Gastroesophageal sphincter (tissue), 3 donors: ENCODE data around the gene GFPT2.

ENCODE experiments used
- CTCF ChIP-seq, 4 experiments: fragments of 200-600 bp in 2 of 4; fragments of 450-650 bp in 2 of 4; sonication (generic) in 1 of 4; IDR thresholded peaks; one replicate each; pipeline ENCODE4 v1.5.1; 2017 to 2019; ENCODE audit warnings: antibody characterized with exemption in 4 of 4, mild to moderate bottlenecking in 2 of 4, moderate library complexity in 2 of 4
- POLR2AphosphoS5 ChIP-seq: sonication (generic); formaldehyde crosslinking; IDR thresholded peaks from one replicate; pipeline ENCODE4 v1.6.1; 2017; ENCODE audit warnings: antibody characterized with exemption

DNA sequence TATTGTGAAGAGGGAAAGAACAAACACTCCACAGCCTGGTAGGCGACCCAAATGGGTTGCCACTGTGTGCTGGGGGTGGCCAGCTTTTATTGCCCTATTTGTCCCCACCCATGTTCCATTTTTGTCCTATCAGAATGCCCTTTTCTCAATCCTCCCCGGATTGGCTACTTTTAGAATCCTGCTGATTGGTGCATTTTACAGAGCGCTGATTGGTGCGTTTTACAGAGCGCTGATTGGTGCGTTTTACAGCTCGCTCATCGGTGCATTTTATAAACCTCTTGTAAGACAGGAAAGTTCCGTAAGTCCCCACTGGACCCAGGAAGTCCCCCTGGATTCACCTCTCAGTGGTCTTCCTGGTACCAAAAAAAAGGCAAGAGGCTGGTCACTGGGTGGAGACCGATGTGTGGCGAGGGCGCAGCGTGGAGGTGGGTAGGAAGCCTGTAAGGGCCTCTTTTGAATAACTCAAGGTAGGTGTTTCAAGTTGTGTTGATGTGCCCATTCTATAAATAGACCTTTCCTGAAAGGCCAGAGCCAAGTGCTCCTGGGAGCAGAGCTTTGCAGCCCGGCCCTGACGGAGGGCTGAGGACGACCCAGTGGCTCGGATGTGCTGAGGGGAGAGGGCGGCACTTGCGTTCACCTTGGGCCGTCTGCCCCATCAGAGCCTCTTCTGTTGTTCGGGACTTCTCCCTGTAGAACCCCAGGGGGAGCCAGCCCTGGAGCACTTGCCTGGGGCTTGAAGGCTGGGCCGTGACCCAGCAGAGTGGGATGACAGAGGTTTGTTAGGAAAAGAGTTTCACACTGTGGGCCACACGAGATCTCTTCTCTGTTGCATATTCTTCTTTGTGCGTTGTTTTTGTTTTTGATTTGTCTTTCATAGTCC lies 7.2 kb upstream of the GFPT2 start:
- TF ChIP-seq POLR2AphosphoS5 (no peak), CTCF (IDR thresholded peaks at IDR 0.05) (no peak)
